Duodenal mucosa (tissue), 2 donors: Measurements from ENCODE around the gene FTO.

Experiments used
- H3K27ac ChIP-seq: one replicate; pipeline ENCODE4 v1.7.0; 2013; ENCODE audit warnings: low read depth, low read length
- H3K27me3 ChIP-seq, 2 donors: one replicate each; pipeline ENCODE4 v1.7.0; 2013; ENCODE audit warnings: low read length in 2 of 2, control low read depth in 1 of 2; ENCODE audit not compliant: insufficient read depth in 2 of 2, control insufficient read depth in 1 of 2
- H3K36me3 ChIP-seq, 2 donors: one replicate each; pipeline ENCODE4 v1.7.0; 2013; ENCODE audit warnings: low read length in 2 of 2, control low read depth in 1 of 2; ENCODE audit not compliant: insufficient read depth in 2 of 2, control insufficient read depth in 1 of 2
- H3K4me1 ChIP-seq, 2 donors: one replicate each; pipeline ENCODE4 v1.7.0; 2013; ENCODE audit warnings: low read length in 2 of 2, control low read depth in 1 of 2; ENCODE audit not compliant: insufficient read depth in 2 of 2, control insufficient read depth in 1 of 2
- H3K4me3 ChIP-seq, 2 donors: one replicate each; pipeline ENCODE4 v1.7.0; 2013; ENCODE audit warnings: low read length in 2 of 2, low read depth in 1 of 2
- H3K9ac ChIP-seq, 2 donors: one replicate each; pipeline ENCODE4 v1.7.0; 2013; ENCODE audit warnings: low read length in 2 of 2, low read depth in 1 of 2
- H3K9me3 ChIP-seq, 2 donors: one replicate each; pipeline ENCODE4 v1.7.0; 2013; ENCODE audit warnings: low read length in 2 of 2, control low read depth in 1 of 2; ENCODE audit not compliant: control insufficient read depth in 1 of 2

The FTO gene

GRCh38 chr16:54150861-54151260, 446.9 kb downstream of the FTO start:
- Histone ChIP-seq H3K9ac (no peak overlapping the region), H3K4me1 (no peaks in the 10 kb centered on the region), H3K27me3 (no peaks in the 10 kb centered on the region), H3K4me3 (no peak overlapping the region), H3K9me3 (no peaks in the 10 kb centered on the region), H3K36me3 (no peaks in the 10 kb centered on the region), H3K27ac (no peak overlapping the region)

- Histone ChIP-seq H3K4me1 (no peaks in the 10 kb centered on the region), H3K36me3 (no peaks in the 10 kb centered on the region), H3K9ac (no peak overlapping the region), H3K27ac (no peak overlapping the region), H3K9me3 (no peaks in the 10 kb centered on the region), H3K27me3 (no peaks in the 10 kb centered on the region), H3K4me3 (no peak overlapping the region)
Observed at GRCh38 chr16:54152362-54153239, 448.6 kb downstream of the FTO start.

- no peak overlapping the region for H3K27ac ChIP-seq
- H3K27me3 ChIP-seq = no peaks in the 10 kb centered on the region
- no peaks in the 10 kb centered on the region for H3K4me1 ChIP-seq
- H3K36me3 ChIP-seq = no peaks in the 10 kb centered on the region
- H3K4me3 ChIP-seq = no peak overlapping the region
- H3K9me3 ChIP-seq = no peaks in the 10 kb centered on the region
- no peak overlapping the region for H3K9ac ChIP-seq
Observed at GRCh38 chr16:54153240-54153934, 449.4 kb downstream of the FTO start.

GRCh38 chr16:54156349-54156748, 452.4 kb downstream of the FTO start:
- Histone ChIP-seq H3K4me3 (no peak overlapping the region), H3K27me3 (no peaks in the 10 kb centered on the region), H3K4me1 (no peaks in the 10 kb centered on the region), H3K9ac (no peak overlapping the region), H3K27ac (no peak overlapping the region), H3K36me3 (no peaks in the 10 kb centered on the region), H3K9me3 (no peaks in the 10 kb centered on the region)

- Histone ChIP-seq H3K27ac (no peak overlapping the region), H3K36me3 (no peaks in the 10 kb centered on the region), H3K9ac (no peak overlapping the region), H3K4me1 (no peaks in the 10 kb centered on the region), H3K27me3 (no peaks in the 10 kb centered on the region), H3K4me3 (no peak overlapping the region), H3K9me3 (no peaks in the 10 kb centered on the region)
Observed at GRCh38 chr16:54158986-54159385, 455.0 kb downstream of the FTO start.

GRCh38 chr16:54159490-54160080, 455.6 kb downstream of the FTO start:
- Histone ChIP-seq H3K27ac (no peak overlapping the region), H3K4me3 (no peak overlapping the region), H3K4me1 (no peaks in the 10 kb centered on the region), H3K27me3 (no peaks in the 10 kb centered on the region), H3K9me3 (no peaks in the 10 kb centered on the region), H3K36me3 (no peaks in the 10 kb centered on the region), H3K9ac (no peak overlapping the region)

GRCh38 chr16:54160252-54160860, 456.4 kb downstream of the FTO start:
- H3K27ac ChIP-seq = no peak overlapping the region
- H3K36me3 ChIP-seq = no peaks in the 10 kb centered on the region
- no peaks in the 10 kb centered on the region for H3K9me3 ChIP-seq
- H3K4me1 ChIP-seq = no peaks in the 10 kb centered on the region
- no peak overlapping the region for H3K9ac ChIP-seq
- H3K27me3 ChIP-seq = no peaks in the 10 kb centered on the region
- H3K4me3 ChIP-seq = no peak overlapping the region

- no peaks in the 10 kb centered on the region for H3K27me3 ChIP-seq
- no peaks in the 10 kb centered on the region for H3K9me3 ChIP-seq
- no peaks in the 10 kb centered on the region for H3K36me3 ChIP-seq
- H3K4me1 ChIP-seq = no peaks in the 10 kb centered on the region
- no peak overlapping the region for H3K4me3 ChIP-seq
- no peak overlapping the region for H3K27ac ChIP-seq
- no peak overlapping the region for H3K9ac ChIP-seq
Observed at GRCh38 chr16:54160939-54161897, 457.3 kb downstream of the FTO start.

- no peaks in the 10 kb centered on the region for H3K36me3 ChIP-seq
- H3K4me3 ChIP-seq = no peak overlapping the region
- H3K27me3 ChIP-seq = no peaks in the 10 kb centered on the region
- H3K4me1 ChIP-seq = no peaks in the 10 kb centered on the region
- no peak overlapping the region for H3K9ac ChIP-seq
- H3K27ac ChIP-seq = no peak overlapping the region
- no peaks in the 10 kb centered on the region for H3K9me3 ChIP-seq
Observed at GRCh38 chr16:54163197-54163843, 459.4 kb downstream of the FTO start.
